Osteoblast (primary cell): Measurements from ENCODE around the gene ABHD1. TPM values are rescaled to one million over a fixed set of nuclear protein-coding genes. Genes with fewer than 3 reads are reported as not detected.

Source experiments
- DNase-seq: peaks from one replicate; pipeline ENCODE4 v3.0.0; 2011; ENCODE audit warnings: low spot score, mixed read lengths; ENCODE audit not compliant: insufficient read length; ENCODE audit errors: missing footprints
- H2AFZ ChIP-seq: 2 replicates; pipeline ENCODE4 v1.6.0; 2011; ENCODE audit warnings: mild to moderate bottlenecking, low read length
- H3K27ac ChIP-seq: 2 replicates; pipeline ENCODE4 v1.5.1; 2011; ENCODE audit warnings: mild to moderate bottlenecking, low read depth, low read length, moderate library complexity
- H3K27me3 ChIP-seq: 2 replicates; pipeline ENCODE4 v1.6.0; 2012; ENCODE audit warnings: mild to moderate bottlenecking, control low read depth, inconsistent platforms, low read length, moderate library complexity; ENCODE audit not compliant: insufficient read depth
- H3K36me3 ChIP-seq: 2 replicates; pipeline ENCODE4 v1.5.1; 2011; ENCODE audit warnings: mild to moderate bottlenecking, low read length, control low read depth, moderate library complexity; ENCODE audit not compliant: insufficient read depth
- H3K4me1 ChIP-seq: 2 replicates; pipeline ENCODE4 v1.5.1; 2011; ENCODE audit warnings: mild to moderate bottlenecking, low read length, control low read depth, moderate library complexity; ENCODE audit not compliant: insufficient read depth
- H3K4me2 ChIP-seq: 2 replicates; pipeline ENCODE4 v1.6.0; 2011; ENCODE audit warnings: mild to moderate bottlenecking, low read length; ENCODE audit not compliant: insufficient read depth
- H3K4me3 ChIP-seq: fragments of 200-600 bp; sonication (generic); 3 replicates; pipeline ENCODE4 v1.5.1; 2012; ENCODE audit warnings: mild to moderate bottlenecking, low read length, inconsistent platforms; ENCODE audit not compliant: insufficient read depth
- H3K79me2 ChIP-seq: 2 replicates; pipeline ENCODE4 v1.6.0; 2012; ENCODE audit warnings: mild to moderate bottlenecking, low read length, control low read depth, inconsistent platforms; ENCODE audit not compliant: insufficient read depth
- H3K9me3 ChIP-seq: 2 replicates; pipeline ENCODE4 v1.5.1; 2011; ENCODE audit warnings: low read depth, low read length, control low read depth
- H4K20me1 ChIP-seq: 2 replicates; pipeline ENCODE4 v1.6.0; 2012; ENCODE audit warnings: mild to moderate bottlenecking, low read length, control low read depth; ENCODE audit not compliant: insufficient read depth
- total RNA-seq: library from RNA; depleted of rRNA; stranded (reverse); fragments of >200 nt; gene quantifications from 2 replicates; pipeline ENCODE4 v1.2.3, GENCODE V29; 2012
- TF ChIP-seq, protein P1 (sequence below): IDR thresholded peaks from 2 replicates; pipeline ENCODE4 v1.5.1; 2011; ENCODE audit warnings: mild to moderate bottlenecking, low read depth, low read length, moderate library complexity; ENCODE audit errors: extremely low read depth

The ABHD1 gene
- total RNA-seq, 1 donor: under 0.01 TPM

DNA sequence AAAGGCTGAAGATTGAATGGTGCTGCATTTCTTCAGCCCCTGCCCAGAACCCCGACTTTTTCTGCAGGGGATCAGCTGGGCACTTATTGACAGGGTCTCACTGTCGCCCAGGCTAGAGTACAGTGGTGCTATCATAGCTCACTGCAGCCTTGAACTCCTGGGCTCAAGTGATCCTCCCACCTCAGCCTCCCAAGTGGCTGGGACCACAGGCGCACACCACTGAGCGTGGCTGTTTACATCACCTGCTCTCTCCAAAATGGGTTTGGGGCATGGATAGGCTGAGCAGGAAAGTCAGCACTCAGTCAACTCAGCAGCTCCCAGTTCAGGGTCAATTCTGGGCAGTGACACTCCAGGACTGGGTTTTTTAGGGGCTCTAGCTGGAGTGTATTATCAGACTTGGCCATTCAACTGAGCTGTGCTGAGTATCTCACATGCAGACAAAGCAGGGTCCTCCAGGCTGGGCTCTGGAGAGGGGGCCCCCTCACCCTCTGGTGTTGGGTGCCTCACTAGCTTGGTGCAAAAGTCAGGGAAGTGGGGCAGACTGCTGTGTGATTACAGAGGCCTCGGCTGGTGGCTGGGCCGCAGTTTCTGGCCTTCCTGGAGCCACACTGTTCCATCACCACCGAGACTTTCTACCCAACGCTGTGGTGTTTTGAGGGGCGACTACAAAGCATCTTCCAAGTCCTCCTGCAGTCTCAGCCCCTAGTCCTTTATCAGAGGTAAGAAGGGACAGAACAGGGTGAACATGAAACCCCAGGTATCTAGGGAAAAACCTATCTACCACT is 4.5 kb downstream of the ABHD1 start:
- Histone ChIP-seq H3K9me3 (no peaks in the 10 kb centered on the region), H2AFZ (no peak overlapping the region), H3K4me2 (no peak overlapping the region), H3K4me3 (no peak overlapping the region), H3K36me3 (peaks cover 32% of the 10 kb centered on the region), H3K27me3 (no peaks in the 10 kb centered on the region), H3K27ac (no peak overlapping the region), H3K79me2 (peaks cover 9% of the 10 kb centered on the region), H3K4me1 (peaks cover 4% of the 10 kb centered on the region), H4K20me1 (peaks cover 18% of the 10 kb centered on the region)
- TF ChIP-seq, protein P1, sequence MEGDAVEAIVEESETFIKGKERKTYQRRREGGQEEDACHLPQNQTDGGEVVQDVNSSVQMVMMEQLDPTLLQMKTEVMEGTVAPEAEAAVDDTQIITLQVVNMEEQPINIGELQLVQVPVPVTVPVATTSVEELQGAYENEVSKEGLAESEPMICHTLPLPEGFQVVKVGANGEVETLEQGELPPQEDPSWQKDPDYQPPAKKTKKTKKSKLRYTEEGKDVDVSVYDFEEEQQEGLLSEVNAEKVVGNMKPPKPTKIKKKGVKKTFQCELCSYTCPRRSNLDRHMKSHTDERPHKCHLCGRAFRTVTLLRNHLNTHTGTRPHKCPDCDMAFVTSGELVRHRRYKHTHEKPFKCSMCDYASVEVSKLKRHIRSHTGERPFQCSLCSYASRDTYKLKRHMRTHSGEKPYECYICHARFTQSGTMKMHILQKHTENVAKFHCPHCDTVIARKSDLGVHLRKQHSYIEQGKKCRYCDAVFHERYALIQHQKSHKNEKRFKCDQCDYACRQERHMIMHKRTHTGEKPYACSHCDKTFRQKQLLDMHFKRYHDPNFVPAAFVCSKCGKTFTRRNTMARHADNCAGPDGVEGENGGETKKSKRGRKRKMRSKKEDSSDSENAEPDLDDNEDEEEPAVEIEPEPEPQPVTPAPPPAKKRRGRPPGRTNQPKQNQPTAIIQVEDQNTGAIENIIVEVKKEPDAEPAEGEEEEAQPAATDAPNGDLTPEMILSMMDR: no peak
- DNase-seq: no peak

DNA sequence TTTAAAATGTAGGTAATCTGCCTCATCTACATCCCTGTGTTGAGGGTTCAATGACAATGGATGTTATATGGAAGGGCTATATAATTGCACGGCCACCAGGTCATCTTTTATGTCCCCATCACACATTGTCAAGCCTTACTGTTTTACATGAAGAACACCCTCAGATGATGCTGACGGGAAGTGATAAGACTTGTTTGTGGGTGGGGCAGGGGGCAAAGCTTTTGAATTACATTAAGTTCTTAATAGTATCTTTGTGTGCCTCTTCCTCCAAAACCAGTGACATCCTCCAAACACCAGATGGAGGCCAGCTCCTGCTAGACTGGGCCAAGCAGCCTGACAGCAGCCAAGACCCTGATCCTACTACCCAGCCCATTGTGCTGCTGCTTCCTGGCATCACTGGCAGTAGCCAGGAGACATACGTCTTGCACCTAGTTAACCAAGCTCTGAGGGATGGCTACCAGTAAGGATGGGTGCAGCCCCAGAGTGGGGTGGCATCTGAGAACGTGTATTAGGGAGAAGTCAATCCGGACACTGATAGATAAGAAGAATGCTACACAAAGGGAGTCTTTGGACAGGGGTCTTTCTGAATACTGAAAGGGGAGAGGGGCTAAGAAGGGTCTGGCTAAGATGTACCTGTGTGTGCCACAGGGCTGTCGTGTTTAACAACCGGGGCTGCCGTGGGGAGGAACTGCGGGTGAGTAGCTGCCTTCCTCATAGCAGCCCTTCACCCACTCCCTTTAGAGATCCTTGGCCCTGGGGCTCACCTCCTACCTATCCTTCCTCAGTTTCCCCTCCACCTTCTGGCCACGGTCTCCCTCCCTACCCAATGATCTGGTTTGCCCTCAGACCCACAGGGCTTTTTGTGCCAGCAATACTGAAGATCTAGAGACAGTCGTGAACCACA is 5.3 kb downstream of the ABHD1 start:
- TF ChIP-seq, protein P1: no peak

DNA sequence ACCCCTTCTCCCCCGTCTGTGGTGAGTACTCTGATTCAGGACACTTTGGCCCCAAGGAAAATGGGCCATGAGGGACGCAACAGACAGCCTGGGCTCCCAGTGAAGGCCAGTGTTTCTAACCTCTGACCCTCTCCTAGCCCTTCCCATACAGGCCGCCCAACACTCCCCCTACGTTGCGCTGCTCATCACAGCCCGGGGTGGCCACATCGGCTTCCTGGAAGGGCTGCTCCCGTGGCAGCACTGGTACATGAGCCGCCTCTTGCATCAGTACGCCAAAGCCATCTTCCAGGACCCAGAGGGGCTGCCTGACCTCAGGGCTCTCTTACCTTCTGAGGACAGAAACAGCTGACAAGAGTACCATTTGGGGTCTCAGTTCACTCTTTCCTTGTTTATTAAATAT is 6.8 kb downstream of the ABHD1 start:
- Histone ChIP-seq H4K20me1 (peaks cover 26% of the 10 kb centered on the region), H2AFZ (no peak overlapping the region), H3K9me3 (no peaks in the 10 kb centered on the region), H3K27me3 (no peaks in the 10 kb centered on the region), H3K79me2 (peaks cover 22% of the 10 kb centered on the region), H3K36me3 (peaks cover 32% of the 10 kb centered on the region), H3K4me1 (peaks cover 8% of the 10 kb centered on the region), H3K27ac (no peak overlapping the region), H3K4me3 (no peak overlapping the region), H3K4me2 (no peak overlapping the region)
- TF ChIP-seq, protein P1: no peak
- no peak for DNase-seq

More for the DNA sequence above, 5.3 kb downstream of the ABHD1 start:
- Histone ChIP-seq H3K4me2 (no peak overlapping the region), H3K36me3 (peaks cover 32% of the 10 kb centered on the region), H4K20me1 (peaks cover 26% of the 10 kb centered on the region), H2AFZ (no peak overlapping the region), H3K4me3 (no peak overlapping the region), H3K27ac (no peak overlapping the region), H3K27me3 (no peaks in the 10 kb centered on the region), H3K79me2 (peaks cover 17% of the 10 kb centered on the region), H3K9me3 (no peaks in the 10 kb centered on the region), H3K4me1 (peaks cover 8% of the 10 kb centered on the region)
- no peak for DNase-seq

DNA sequence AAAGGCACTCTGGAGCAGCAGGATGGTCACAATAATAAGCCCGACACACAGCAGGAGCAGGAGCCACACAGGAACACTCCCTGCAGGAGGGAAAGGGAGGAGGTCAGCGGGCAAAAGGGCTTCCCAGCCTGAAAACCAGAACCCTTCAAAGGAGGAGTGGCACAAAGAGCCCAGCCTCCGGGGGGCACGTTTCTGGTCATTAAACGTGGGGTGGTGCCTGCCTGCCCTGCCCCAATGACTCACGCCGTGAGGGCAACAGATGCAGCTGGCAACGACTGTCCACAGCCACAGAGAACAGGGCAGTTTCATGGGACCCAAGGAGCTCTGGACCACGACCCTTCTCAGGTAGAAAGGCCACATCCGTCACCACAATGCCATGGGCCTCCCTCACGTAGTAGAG is 7.8 kb downstream of the ABHD1 start:
- Histone ChIP-seq H3K9me3 (no peaks in the 10 kb centered on the region), H4K20me1 (peaks cover 26% of the 10 kb centered on the region), H3K36me3 (peaks cover 32% of the 10 kb centered on the region), H3K4me1 (peaks cover 8% of the 10 kb centered on the region), H3K27ac (no peak overlapping the region), H3K27me3 (no peaks in the 10 kb centered on the region), H3K4me3 (no peak overlapping the region), H3K79me2 (peaks cover 22% of the 10 kb centered on the region), H3K4me2 (no peak overlapping the region), H2AFZ (no peak overlapping the region)
- no peak for DNase-seq
- TF ChIP-seq, protein P1: no peak
